H1 (cell line): ENCODE data around the gene GNB5. TPM values are rescaled to one million over a fixed set of nuclear protein-coding genes. Genes with fewer than 3 reads are reported as not detected.

ENCODE experiments used
- CTCF ChIA-PET: fragments of 300-600 bp; sonication (Branson Sonifier 250); formaldehyde crosslinking; loops from one replicate; lab custom pipeline; 2021; ENCODE audit not compliant: partially characterized antibody; lab: Charles Lee
- POLR2A ChIA-PET: fragments of 300-600 bp; sonication (Branson Sonifier 250); formaldehyde crosslinking; loops from one replicate; lab custom pipeline; 2021; ENCODE audit warnings: inconsistent platforms; ENCODE audit not compliant: partially characterized antibody; lab: Charles Lee
- DNase-seq, 2 experiments: peaks; one replicate each; pipeline versions ENCODE4 v3.0.0 to v3.0.0-alpha.2; 2010 to 2022; ENCODE audit warnings: low spot score in 2 of 2, low read depth in 1 of 2, mixed read lengths in 1 of 2
- FAIRE-seq: peaks from 2 replicates; lab custom pipeline; 2011; peaks lifted over from hg19 to GRCh38; lab: Jason Lieb, UNC
- H2AFZ ChIP-seq: 2 replicates; pipeline ENCODE4 v1.8.1; 2012; ENCODE audit warnings: low read length, inconsistent platforms
- H2AK5ac ChIP-seq: 2 replicates; pipeline ENCODE4 v1.6.1; 2013; ENCODE audit warnings: low read depth, low read length
- H2BK120ac ChIP-seq: replicated peaks from 2 replicates; pipeline ENCODE3; 2013; ENCODE audit warnings: low read depth, low read length, inconsistent platforms
- H2BK12ac ChIP-seq: 2 replicates; pipeline ENCODE4 v1.6.1; 2013; ENCODE audit warnings: low read depth, low read length
- H2BK15ac ChIP-seq: 2 replicates; pipeline ENCODE4 v1.6.1; 2013; ENCODE audit warnings: low read length
- H2BK20ac ChIP-seq: 2 replicates; pipeline ENCODE4 v1.6.1; 2013; ENCODE audit warnings: low read length
- H2BK5ac ChIP-seq: 2 replicates; pipeline ENCODE4 v1.6.1; 2013; ENCODE audit warnings: low read depth, low read length
- H3K14ac ChIP-seq: 2 replicates; pipeline ENCODE4 v1.6.1; 2013; ENCODE audit warnings: inconsistent platforms; ENCODE audit not compliant: insufficient read length
- H3K18ac ChIP-seq: 2 replicates; pipeline ENCODE4 v1.6.1; 2013; ENCODE audit warnings: low read length; ENCODE audit errors: extremely low read depth
- H3K23ac ChIP-seq: 2 replicates; pipeline ENCODE4 v1.6.1; 2013; ENCODE audit warnings: inconsistent platforms; ENCODE audit not compliant: insufficient read length
- H3K23me2 ChIP-seq: 2 replicates; pipeline ENCODE4 v1.6.1; 2013; ENCODE audit warnings: low read depth, low read length
- H3K27ac ChIP-seq: 2 replicates; pipeline ENCODE4 v1.6.1; 2011; ENCODE audit warnings: low read depth, low read length, inconsistent platforms
- H3K27me3 ChIP-seq, 4 experiments: replicated peaks in 1 of 4; 1 replicate in 1 of 4; 2 replicates in 3 of 4; pipeline versions ENCODE4 v1.6.1 to v1.8.1; 2011 to 2013; ENCODE audit warnings: low read length in 3 of 4, mild to moderate bottlenecking in 3 of 4, inconsistent platforms in 2 of 4, mixed read lengths in 2 of 4, moderate library complexity in 1 of 4; ENCODE audit not compliant: control insufficient read depth in 3 of 4, insufficient read depth in 3 of 4; ENCODE audit errors: extremely low read depth in 1 of 4
- H3K36me3 ChIP-seq, 4 experiments: 2 replicates each; pipeline versions ENCODE4 v1.6.1 to v1.8.1; 2011 to 2013; ENCODE audit warnings: mild to moderate bottlenecking in 4 of 4, low read length in 3 of 4, moderate library complexity in 2 of 4, control low read depth in 1 of 4, inconsistent platforms in 1 of 4; ENCODE audit not compliant: insufficient read depth in 4 of 4, control insufficient read depth in 2 of 4
- H3K4ac ChIP-seq: replicated peaks from 2 replicates; pipeline ENCODE3; 2013; ENCODE audit warnings: low read length, low read depth, mixed read lengths, inconsistent platforms; ENCODE audit not compliant: insufficient read length
- H3K4me1 ChIP-seq, 4 experiments: replicated peaks in 1 of 4; 1 replicate in 1 of 4; 2 replicates in 3 of 4; pipeline versions ENCODE4 v1.6.1 to v1.8.1; 2011 to 2013; ENCODE audit warnings: low read length in 3 of 4, inconsistent platforms in 2 of 4, mixed read lengths in 1 of 4; ENCODE audit not compliant: insufficient read depth in 4 of 4, control insufficient read depth in 3 of 4
- H3K4me2 ChIP-seq, 2 experiments: 2 replicates each; pipeline versions ENCODE4 v1.6.1 to v1.8.1; 2011 to 2013; ENCODE audit warnings: low read depth in 2 of 2, low read length in 2 of 2, control low read depth in 1 of 2, inconsistent platforms in 1 of 2, mild to moderate bottlenecking in 1 of 2; ENCODE audit not compliant: insufficient read depth in 1 of 2
- H3K4me3 ChIP-seq, 4 experiments: fragments of 200-600, 300-600 bp in 1 of 4; sonication (generic), shearing (Covaris generic), sonication (Bioruptor Twin) in 1 of 4; 2 replicates each; pipeline versions ENCODE4 v1.5.1 to v1.8.1; 2011 to 2016; ENCODE audit warnings: low read length in 4 of 4, low read depth in 3 of 4, control low read depth in 2 of 4, inconsistent platforms in 2 of 4, mild to moderate bottlenecking in 2 of 4, mixed read lengths in 1 of 4, moderate library complexity in 1 of 4; ENCODE audit not compliant: insufficient read depth in 2 of 4; ENCODE audit errors: extremely low read depth in 1 of 4
- H3K56ac ChIP-seq: replicated peaks from 2 replicates; pipeline ENCODE3; 2013; ENCODE audit warnings: low read depth, mild to moderate bottlenecking, mixed read lengths, low read length, inconsistent platforms; ENCODE audit not compliant: insufficient read length
- H3K79me1 ChIP-seq: 2 replicates; pipeline ENCODE4 v1.6.1; 2013; ENCODE audit warnings: low read depth, low read length, control low read depth
- H3K79me2 ChIP-seq, 2 experiments: 2 replicates each; pipeline versions ENCODE4 v1.6.1 to v1.8.1; 2012 to 2013; ENCODE audit warnings: low read length in 2 of 2, mild to moderate bottlenecking in 2 of 2, inconsistent platforms in 1 of 2; ENCODE audit not compliant: insufficient read depth in 2 of 2, control insufficient read depth in 1 of 2
- H3K9ac ChIP-seq, 4 experiments: replicated peaks in 1 of 4; 1 replicate in 1 of 4; 2 replicates in 3 of 4; pipeline versions ENCODE4 v1.6.1 to v1.8.1; 2011 to 2013; ENCODE audit warnings: low read depth in 3 of 4, low read length in 3 of 4, control low read depth in 2 of 4, mild to moderate bottlenecking in 2 of 4, moderate library complexity in 2 of 4, inconsistent platforms in 1 of 4; ENCODE audit errors: extremely low read depth in 1 of 4
- H3K9me3 ChIP-seq, 2 experiments: 2 replicates each; pipeline versions ENCODE4 v1.6.1 to v1.8.1; 2012 to 2013; ENCODE audit warnings: mild to moderate bottlenecking in 2 of 2, moderate library complexity in 2 of 2, control low read depth in 1 of 2, inconsistent platforms in 1 of 2, low read depth in 1 of 2, low read length in 1 of 2, mixed read lengths in 1 of 2; ENCODE audit not compliant: insufficient read depth in 2 of 2
- H4K20me1 ChIP-seq, 2 experiments: replicated peaks in 1 of 2; 2 replicates each; pipeline versions ENCODE3 to v1.8.1; 2011 to 2013; ENCODE audit warnings: inconsistent platforms in 2 of 2, low read length in 2 of 2, mild to moderate bottlenecking in 1 of 2; ENCODE audit not compliant: insufficient read depth in 2 of 2, control insufficient read depth in 1 of 2
- H4K5ac ChIP-seq: 2 replicates; pipeline ENCODE4 v1.6.1; 2013; ENCODE audit warnings: low read length, low read depth, mixed read lengths, inconsistent platforms; ENCODE audit not compliant: insufficient read length
- H4K8ac ChIP-seq: 2 replicates; pipeline ENCODE4 v1.8.0; 2013; ENCODE audit warnings: mild to moderate bottlenecking, moderate library complexity, low read length, inconsistent platforms; ENCODE audit not compliant: insufficient read depth; ENCODE audit errors: extremely low read depth
- H4K91ac ChIP-seq: replicated peaks from 2 replicates; pipeline ENCODE3; 2013; ENCODE audit warnings: low read length, mixed read lengths, inconsistent platforms; ENCODE audit not compliant: insufficient read length
- BACH1 ChIP-seq: IDR thresholded peaks from 2 replicates; pipeline ENCODE4 v1.6.1; 2012; ENCODE audit warnings: low read length, improper control_type of control experiment
- CHD2 ChIP-seq: IDR thresholded peaks from 2 replicates; pipeline ENCODE4 v1.6.1; 2012; ENCODE audit warnings: low read length, improper control_type of control experiment
- KDM5A ChIP-seq: fragments of 200-600 bp; IDR thresholded peaks from 2 replicates; pipeline ENCODE4 v1.7.1; 2012; ENCODE audit warnings: mild to moderate bottlenecking, low read length, inconsistent platforms, mixed read lengths
- SAP30 ChIP-seq: fragments of 300-600 bp; sonication (generic); IDR thresholded peaks from 2 replicates; pipeline ENCODE4 v1.7.1; 2012; ENCODE audit warnings: low read length, moderate library complexity, mild to moderate bottlenecking, inconsistent platforms; ENCODE audit not compliant: insufficient read depth, insufficient replicate concordance
- SP1 ChIP-seq: IDR thresholded peaks from 2 replicates; pipeline ENCODE4 v1.6.1; 2011; ENCODE audit warnings: low read depth, low read length
- WGBS, 2 experiments: shearing (Covaris generic) in 1 of 2; methylation state at CpG; one replicate each; pipeline versions ENCODE4 v1.1.6 to v1.1.7; 2013 to 2015; ENCODE audit warnings: low lambda C conversion rate in 2 of 2, mixed read lengths in 2 of 2, inconsistent platforms in 1 of 2, low coverage in 1 of 2, missing lambda C conversion rate in 1 of 2; ENCODE audit not compliant: insufficient replicate concordance in 2 of 2, insufficient coverage in 1 of 2, insufficient read length in 1 of 2; ENCODE audit errors: extremely low coverage in 1 of 2, missing lambda C conversion rate in 1 of 2; 5-methylcytosine and 5-hydroxymethylcytosine counted together
- polyA plus RNA-seq, 7 experiments: library from polyadenylated mRNA; depleted of rRNA in 3 of 7; stranded (reverse) in 5 of 7; unstranded in 2 of 7; fragments of >200 nt in 5 of 7; fragments of 200-250 nt in 2 of 7; gene quantifications; 1 replicate in 5 of 7; 2 replicates in 1 of 7; 4 replicates in 1 of 7; pipeline versions ENCODE4 v1.2.1 to v1.2.3, GENCODE V29; 2011 to 2013; ENCODE audit warnings: missing spikeins in 2 of 7, mixed read lengths in 2 of 7
- total RNA-seq: library from RNA; stranded (reverse); fragmentation: NEBNext Ultra II Directional; extraction: Animal tissue kit (Norgen Biotek cat#: 25700); gene quantifications from 2 replicates; pipeline ENCODE4 v1.2.1, GENCODE V29; 2021

GNB5 gene
- total and polyA plus RNA-seq, 2 of the 8 experiments (the other 6 are each of a cell fraction or from before 2014, with no cell fraction given): 21.7 to 42.5 TPM

- H2BK12ac ChIP-seq: no peak overlapping the region
- no peak overlapping the region for H2AFZ ChIP-seq
- H3K79me1 ChIP-seq: no peaks in the 10 kb centered on the region
- H3K56ac ChIP-seq: no peak overlapping the region
- TF ChIP-seq SAP30: no peak
- no peak for TF ChIP-seq KDM5A
- TF ChIP-seq BACH1: no peak
- no peak for TF ChIP-seq CHD2
- no peak for TF ChIP-seq SP1
- no peaks in the 10 kb centered on the region for H3K4me1 ChIP-seq
- H3K27ac ChIP-seq: no peak overlapping the region; the same call in 1 of the 2 replicates
- H2BK20ac ChIP-seq: no peak overlapping the region
- H4K5ac ChIP-seq: no peak overlapping the region
- no peak overlapping the region for H2BK120ac ChIP-seq
- no peak overlapping the region for H3K4me2 ChIP-seq
- no peak overlapping the region for H2BK15ac ChIP-seq
- H4K20me1 ChIP-seq: no peaks in the 10 kb centered on the region
- H3K79me2 ChIP-seq: no peaks in the 10 kb centered on the region
- POLR2A ChIA-PET: interaction anchor here (1.7 kb wide), 1 partner anchor 35 kb away, joined by 3 read pairs; no protein-coding TSS in a partner anchor
- no peak overlapping the region; the same call in 1 of the 2 replicates for H2BK5ac ChIP-seq
- no peak overlapping the region for H3K18ac ChIP-seq
- no peaks in the 10 kb centered on the region for H3K9me3 ChIP-seq
- H3K23me2 ChIP-seq: no peaks in the 10 kb centered on the region
- H3K27me3 ChIP-seq: no peaks in the 10 kb centered on the region
- CTCF ChIA-PET: interaction anchor here (0.9 to 1.6 kb wide), 3 partner anchors 19 to 341 kb away, joined by 3 read pairs; no protein-coding TSS in a partner anchor
- no peak overlapping the region for H3K9ac ChIP-seq
- no peak overlapping the region for H3K14ac ChIP-seq
- no peak overlapping the region for H3K23ac ChIP-seq
- no peak for DNase-seq
- H3K36me3 ChIP-seq: no peaks in the 10 kb centered on the region; a peak in 1 of 8 replicates
- WGBS, 2 experiments: 90% methylated on average over 11 of the region's 11 CpGs; no CpG with 5 or more reads in 1 of the 2 experiments
- no peak overlapping the region for H2AK5ac ChIP-seq
- no peak overlapping the region for H4K91ac ChIP-seq
- no peak overlapping the region for H3K4me3 ChIP-seq
- no peak for FAIRE-seq
- H3K4ac ChIP-seq: no peak overlapping the region
- no peak overlapping the region for H4K8ac ChIP-seq
These were observed 66.8 kb downstream of the GNB5 start for GRCh38 chr15:52124270-52124880.
